PC-3 (cell line): Measurements from ENCODE around the gene HYAL1. TPM values are rescaled to one million over a fixed set of nuclear protein-coding genes. Genes with fewer than 3 reads are reported as not detected.
A peak's percentile ranks its signal among the peaks of the same experiment; 100 is the strongest.
"Not testable (repeated sequence)": the region's sequence is repeated elsewhere in the genome, so short reads cannot be mapped to it uniquely, and the experiment has no call there.

Experiments
- ATAC-seq: fragments of 200-7000 bp; cut with Tn5 transposase; 2 replicates; pipeline ENCODE4 v1.9.1; 2020; ENCODE audit warnings: mild to moderate bottlenecking, moderate library complexity
- BruUV-seq: library from RNA; stranded (reverse); fragments of 400-500 nt; replicated peaks from 2 replicates; lab custom pipeline; 2021; lab: Mats Ljungman, UMichigan
- CTCF ChIA-PET: fragments of 300-600 bp; sonication (Branson Sonifier 250); formaldehyde crosslinking; loops from one replicate; lab custom pipeline; 2022; ENCODE audit warnings: antibody characterized with exemption; lab: Charles Lee
- POLR2A ChIA-PET: fragments of 300-600 bp; sonication (Branson Sonifier 250); formaldehyde crosslinking; loops from one replicate; lab custom pipeline; 2022; ENCODE audit warnings: antibody characterized with exemption; ENCODE audit not compliant: unreplicated experiment; lab: Charles Lee
- DNase-seq: peaks from one replicate; pipeline ENCODE4 v3.0.0-alpha.2; 2015
- H2AFZ ChIP-seq: fragments of 300-600 bp; sonication (generic); 2 replicates; pipeline ENCODE4 v1.6.0; 2016; ENCODE audit warnings: antibody characterized with exemption, low read length
- H3F3A ChIP-seq: fragments of 300-600 bp; sonication (generic); one replicate; pipeline ENCODE4 v1.6.0; 2017; ENCODE audit warnings: antibody characterized with exemption, low read length, control low read depth, mild to moderate bottlenecking; ENCODE audit not compliant: unreplicated experiment
- H3K27ac ChIP-seq: fragments of 300-600 bp; sonication (generic); 2 replicates; pipeline ENCODE4 v1.5.1; 2016; ENCODE audit warnings: mild to moderate bottlenecking, low read length
- H3K27me3 ChIP-seq: fragments of 300-600 bp; sonication (generic); 2 replicates; pipeline ENCODE4 v1.6.1; 2016; ENCODE audit warnings: low read length, mixed read lengths
- H3K36me3 ChIP-seq: fragments of 300-600 bp; sonication (generic); 2 replicates; pipeline ENCODE4 v1.6.1; 2016; ENCODE audit warnings: low read depth, mixed run types, low read length, mixed read lengths
- H3K4me1 ChIP-seq: fragments of 300-600 bp; sonication (generic); 2 replicates; pipeline ENCODE4 v1.5.1; 2016; ENCODE audit warnings: low read length; ENCODE audit not compliant: insufficient read depth
- H3K4me2 ChIP-seq: fragments of 300-600 bp; sonication (generic); 2 replicates; pipeline ENCODE4 v1.6.0; 2016; ENCODE audit warnings: low read length
- H3K4me3 ChIP-seq: fragments of 300-600 bp; sonication (generic); 2 replicates; pipeline ENCODE4 v1.5.1; 2016; ENCODE audit warnings: mild to moderate bottlenecking, low read length, mixed read lengths
- H3K79me2 ChIP-seq: fragments of 300-600 bp; sonication (generic); 2 replicates; pipeline ENCODE4 v1.6.1; 2017; ENCODE audit warnings: low read length, mixed read lengths
- H3K9ac ChIP-seq: fragments of 300-600 bp; sonication (generic); 2 replicates; pipeline ENCODE4 v1.6.0; 2016; ENCODE audit warnings: mild to moderate bottlenecking, low read length
- H3K9me2 ChIP-seq: fragments of 300-600 bp; sonication (generic); replicated peaks from 2 replicates; pipeline ENCODE4 v1.6.1; 2016; ENCODE audit warnings: mixed run types, low read length, mixed read lengths
- H3K9me3 ChIP-seq: fragments of 300-600 bp; sonication (generic); 2 replicates; pipeline ENCODE4 v1.6.1; 2016; ENCODE audit warnings: low read length, mixed read lengths
- H4K20me1 ChIP-seq: fragments of 300-600 bp; sonication (generic); 2 replicates; pipeline ENCODE4 v1.6.1; 2016; ENCODE audit warnings: low read length, mixed read lengths
- CTCF ChIP-seq: fragments of 300-600 bp; sonication (generic); conservative IDR thresholded peaks from 2 replicates; pipeline ENCODE4 v1.5.1; 2017; ENCODE audit warnings: antibody characterized with exemption, low read depth, mild to moderate bottlenecking, low read length
- EZH2 ChIP-seq: fragments of 300-600 bp; sonication (generic); IDR thresholded peaks from one replicate; pipeline ENCODE4 v1.6.1; 2017; ENCODE audit warnings: antibody characterized with exemption, mild to moderate bottlenecking, low read length; ENCODE audit not compliant: unreplicated experiment
- EZH2phosphoT487 ChIP-seq: fragments of 300-600 bp; sonication (generic); IDR thresholded peaks from 2 replicates; pipeline ENCODE4 v1.6.1; 2018; ENCODE audit warnings: mild to moderate bottlenecking, antibody characterized with exemption, low read length, borderline replicate concordance
- intact Hi-C: fragments of 100-400 bp; cut with micrococcal nuclease; formaldehyde crosslinking; loops from 2 replicates; pipeline ENCODE4 v1.9.0; 2023
- total RNA-seq: library from RNA; depleted of rRNA; stranded (reverse); fragments of >200 nt; gene quantifications from 2 replicates; pipeline ENCODE4 v1.2.3, GENCODE V29; 2014

HYAL1 gene
- total RNA-seq, 1 experiment from 2014 or later: 1.3 TPM

- Histone ChIP-seq H3K27ac (no peak overlapping the region), H2AFZ (peak overlapping the region; percentile 61), H3K4me3 (peak overlapping the region; percentile 59), H3K4me2 (peak overlapping the region; percentile 86), H3K9ac (no peak overlapping the region), H3K27me3 (no peaks in the 10 kb centered on the region), H3K36me3 (no peaks in the 10 kb centered on the region), H3K79me2 (0 out of 2 replicates have a peak, but pooled peaks cover 3% of the 10 kb centered on the region), H3K9me3 (no peaks in the 10 kb centered on the region), H3F3A (no peaks in the 10 kb centered on the region), H3K9me2 (no peaks in the 10 kb centered on the region), H4K20me1 (no peaks in the 10 kb centered on the region), H3K4me1 (peaks cover 38% of the 10 kb centered on the region)
- DNase-seq (peak; percentile 92), ATAC-seq (peak; percentile 42)
- POLR2A ChIA-PET: no interaction called here
- CTCF ChIA-PET: no interaction called here
- intact Hi-C loops: loop anchor here (1.0 kb wide), 3 partner anchors 13 to 81 kb away; no protein-coding TSS in a partner anchor
- TF ChIP-seq EZH2phosphoT487 (no peak), CTCF (peak; percentile 96), EZH2 (no peak)
- no TSS peak for BruUV-seq
Measured at GRCh38 chr3:50272911-50273688, 30.3 kb downstream of the HYAL1 start.

GRCh38 chr3:50272538-50272910 is 30.9 kb downstream of the HYAL1 start:
- H3K9me2 ChIP-seq, H3K79me2 ChIP-seq, H3K27me3 ChIP-seq, H2AFZ ChIP-seq, H3K27ac ChIP-seq, H3K36me3 ChIP-seq, DNase-seq, H4K20me1 ChIP-seq, CTCF ChIA-PET, H3K9me3 ChIP-seq, BruUV-seq, H3F3A ChIP-seq, POLR2A ChIA-PET, ATAC-seq, H3K4me3 ChIP-seq, intact Hi-C loops, H3K9ac ChIP-seq: not testable (repeated sequence)
- Histone ChIP-seq H3K4me2 (peak overlapping the region; percentile 86), H3K4me1 (peaks cover 40% of the 10 kb centered on the region)

GRCh38 chr3:50271314-50271936 is 31.9 kb downstream of the HYAL1 start:
- no peaks in the 10 kb centered on the region for H3K27me3 ChIP-seq
- ATAC-seq: no peak
- intact Hi-C loops: no loop called here
- no peak for DNase-seq
- CTCF ChIA-PET: interaction anchor here (0.6 kb wide), 1 partner anchor 65 kb away, joined by 3 read pairs; no protein-coding TSS in a partner anchor
- no peaks in the 10 kb centered on the region for H4K20me1 ChIP-seq
- no peaks in the 10 kb centered on the region for H3K9me2 ChIP-seq
- peaks cover 45% of the 10 kb centered on the region for H3K4me1 ChIP-seq
- H3K9ac ChIP-seq: no peak overlapping the region
- BruUV-seq: no TSS peak
- H3K79me2 ChIP-seq: 0 out of 2 replicates have a peak, but pooled peaks cover 3% of the 10 kb centered on the region
- H3K4me2 ChIP-seq: no peak overlapping the region
- no peak overlapping the region for H3K27ac ChIP-seq
- H3K36me3 ChIP-seq: no peaks in the 10 kb centered on the region
- no peak overlapping the region for H2AFZ ChIP-seq
- H3F3A ChIP-seq: no peaks in the 10 kb centered on the region
- H3K9me3 ChIP-seq: no peaks in the 10 kb centered on the region
- TF ChIP-seq EZH2 (no peak), EZH2phosphoT487 (no peak), CTCF (no peak)
- H3K4me3 ChIP-seq: no peak overlapping the region
- POLR2A ChIA-PET: no interaction called here
